H1 (cell line): ENCODE results near the gene CCDC141. TPM values are rescaled to one million over a fixed set of nuclear protein-coding genes. Genes with fewer than 3 reads are reported as not detected.

Experiments
- SP1 ChIP-seq: IDR thresholded peaks from 2 replicates; pipeline ENCODE4 v1.6.1; 2011; ENCODE audit warnings: low read depth, low read length
- polyA plus RNA-seq, 7 experiments: library from polyadenylated mRNA; depleted of rRNA in 3 of 7; stranded (reverse) in 5 of 7; unstranded in 2 of 7; fragments of >200 nt in 5 of 7; fragments of 200-250 nt in 2 of 7; gene quantifications; 1 replicate in 5 of 7; 2 replicates in 1 of 7; 4 replicates in 1 of 7; pipeline versions ENCODE4 v1.2.1 to v1.2.3, GENCODE V29; 2011 to 2013; ENCODE audit warnings: missing spikeins in 2 of 7, mixed read lengths in 2 of 7
- total RNA-seq: library from RNA; stranded (reverse); fragmentation: NEBNext Ultra II Directional; extraction: Animal tissue kit (Norgen Biotek cat#: 25700); gene quantifications from 2 replicates; pipeline ENCODE4 v1.2.1, GENCODE V29; 2021

The CCDC141 gene
- total and polyA plus RNA-seq, 2 of the 8 experiments (the other 6 are each of a cell fraction or from before 2014, with no cell fraction given) = 0.56 to 21.6 TPM

- TF ChIP-seq SP1 = no peak
These were observed 222.8 kb downstream of the CCDC141 start (continued) for GRCh38 chr2:178827111-178827510.
